ENCODE data around the gene BGLAP.

Gene BGLAP

DNA sequence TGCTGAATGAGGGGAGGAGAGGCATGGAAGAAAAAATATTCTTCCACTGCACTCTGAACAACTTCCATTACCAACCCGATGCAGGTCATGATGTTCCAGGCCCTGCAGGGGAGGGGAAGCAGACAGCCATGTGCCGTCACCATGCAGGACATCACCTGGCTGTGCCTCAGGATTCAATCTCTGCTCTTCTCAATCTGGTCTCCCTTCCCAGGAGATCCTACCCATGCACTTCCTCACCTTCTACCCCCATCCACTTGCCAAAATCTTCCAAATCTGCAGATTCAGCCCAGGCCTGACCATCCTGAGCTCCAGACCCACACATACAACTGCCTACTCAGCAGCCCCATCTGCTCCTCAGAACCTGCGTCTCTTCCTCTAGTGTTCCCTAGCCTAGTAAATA, 11.7 kb downstream of the BGLAP start:
- no peak for DNase-seq (ENCODE audit: low spot score)
- H3K4me3 ChIP-seq: no peak overlapping the region
- TF ChIP-seq, protein P1, sequence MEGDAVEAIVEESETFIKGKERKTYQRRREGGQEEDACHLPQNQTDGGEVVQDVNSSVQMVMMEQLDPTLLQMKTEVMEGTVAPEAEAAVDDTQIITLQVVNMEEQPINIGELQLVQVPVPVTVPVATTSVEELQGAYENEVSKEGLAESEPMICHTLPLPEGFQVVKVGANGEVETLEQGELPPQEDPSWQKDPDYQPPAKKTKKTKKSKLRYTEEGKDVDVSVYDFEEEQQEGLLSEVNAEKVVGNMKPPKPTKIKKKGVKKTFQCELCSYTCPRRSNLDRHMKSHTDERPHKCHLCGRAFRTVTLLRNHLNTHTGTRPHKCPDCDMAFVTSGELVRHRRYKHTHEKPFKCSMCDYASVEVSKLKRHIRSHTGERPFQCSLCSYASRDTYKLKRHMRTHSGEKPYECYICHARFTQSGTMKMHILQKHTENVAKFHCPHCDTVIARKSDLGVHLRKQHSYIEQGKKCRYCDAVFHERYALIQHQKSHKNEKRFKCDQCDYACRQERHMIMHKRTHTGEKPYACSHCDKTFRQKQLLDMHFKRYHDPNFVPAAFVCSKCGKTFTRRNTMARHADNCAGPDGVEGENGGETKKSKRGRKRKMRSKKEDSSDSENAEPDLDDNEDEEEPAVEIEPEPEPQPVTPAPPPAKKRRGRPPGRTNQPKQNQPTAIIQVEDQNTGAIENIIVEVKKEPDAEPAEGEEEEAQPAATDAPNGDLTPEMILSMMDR (IDR thresholded peaks at IDR 0.05): no peak
- H3K27ac ChIP-seq: no peak overlapping the region

DNA sequence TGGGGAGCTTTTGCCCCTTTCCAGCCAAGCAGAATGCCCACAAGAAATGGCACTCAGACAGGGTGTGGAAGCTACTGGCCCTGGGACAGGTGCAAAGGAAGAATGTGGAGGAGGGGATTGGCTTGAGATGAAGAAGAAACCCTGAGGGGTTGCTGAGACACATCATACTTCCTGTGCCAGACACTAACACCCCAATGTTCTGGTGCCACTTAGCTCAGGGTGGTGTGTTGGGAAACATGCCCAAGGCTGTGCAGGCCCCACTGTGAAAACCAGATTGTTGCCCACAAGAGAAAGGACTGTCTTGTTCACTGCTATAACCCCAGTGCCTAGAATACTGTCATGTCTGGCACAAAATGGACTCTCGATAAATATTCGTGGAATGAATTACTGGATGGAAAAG, 15.7 kb downstream of the BGLAP start:
- TF ChIP-seq, protein P1 (IDR thresholded peaks at IDR 0.05): no peak
- H3K4me3 ChIP-seq: no peak overlapping the region
- DNase-seq (ENCODE audit: low spot score): no peak
- H3K27ac ChIP-seq: no peak overlapping the region

DNA sequence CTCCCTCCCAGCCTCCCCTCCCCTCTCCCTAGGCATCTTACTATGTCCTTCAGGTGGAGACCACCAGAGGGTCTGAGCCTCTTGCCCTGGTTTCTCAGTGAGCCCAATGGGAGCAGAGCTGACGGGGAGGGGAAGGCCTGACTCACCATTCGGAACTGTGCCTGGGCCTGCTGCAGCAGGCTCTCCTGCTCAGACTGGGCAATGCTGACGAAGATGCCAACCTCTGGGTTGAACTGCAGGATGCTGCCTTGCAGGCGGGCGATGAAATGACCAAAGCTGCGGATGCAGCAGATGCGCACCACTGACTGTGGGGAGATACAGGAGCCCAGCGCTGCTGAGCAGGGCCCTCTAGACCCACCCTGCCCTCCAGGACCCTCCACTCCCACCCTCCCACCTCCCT, 16.9 kb downstream of the BGLAP start:
- no peak overlapping the region for H3K4me3 ChIP-seq
- H3K27ac ChIP-seq: no peak overlapping the region
- TF ChIP-seq, protein P1 (IDR thresholded peaks at IDR 0.05): no peak
- DNase-seq (ENCODE audit: low spot score): no peak

DNA sequence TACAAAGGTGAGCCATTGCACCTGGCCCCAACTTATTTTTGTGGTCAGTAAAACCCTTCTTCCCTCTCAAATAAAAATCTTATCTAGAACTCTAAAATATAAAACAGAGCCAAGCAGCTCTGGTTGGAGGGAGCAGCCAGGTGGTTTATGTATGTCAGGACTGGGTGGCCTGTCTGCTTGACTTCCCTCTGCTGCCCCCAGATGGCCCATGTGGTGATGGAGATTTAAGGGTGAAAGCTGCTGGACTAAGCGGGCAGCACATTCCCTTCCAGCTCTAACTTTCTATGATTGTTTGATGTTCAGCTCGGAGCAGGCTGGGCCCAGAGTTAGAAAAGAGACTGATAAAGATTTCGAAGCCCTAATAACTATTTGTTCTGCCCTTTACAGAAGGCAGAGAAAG, 17.8 kb downstream of the BGLAP start:
- no peak for DNase-seq (ENCODE audit: low spot score)
- H3K27ac ChIP-seq: no peak overlapping the region
- H3K4me3 ChIP-seq: no peak overlapping the region
- TF ChIP-seq, protein P1 (IDR thresholded peaks at IDR 0.05): no peak

DNA sequence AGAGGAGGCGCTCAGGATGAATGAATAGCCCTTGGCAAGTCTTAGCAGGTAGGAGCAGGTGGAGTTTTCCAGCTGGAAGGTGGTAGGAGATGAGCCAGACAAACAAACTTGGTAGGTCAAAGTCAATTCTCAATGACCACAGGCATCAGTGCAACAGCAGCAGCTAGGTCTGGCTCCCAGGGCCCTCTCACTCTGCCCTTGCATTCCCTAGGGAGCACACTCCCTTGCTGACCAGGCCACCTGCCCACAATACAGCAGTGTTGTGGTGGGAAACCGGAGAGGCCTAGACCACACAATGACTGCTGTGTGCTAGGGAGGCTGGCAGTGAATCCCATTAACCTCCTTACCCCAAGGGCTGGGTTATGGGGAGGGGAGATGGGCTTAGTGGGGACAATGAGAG, 18.9 kb downstream of the BGLAP start:
- no peak overlapping the region for H3K27ac ChIP-seq
- DNase-seq (ENCODE audit: low spot score): no peak
- TF ChIP-seq, protein P1 (IDR thresholded peaks at IDR 0.05): no peak

DNA sequence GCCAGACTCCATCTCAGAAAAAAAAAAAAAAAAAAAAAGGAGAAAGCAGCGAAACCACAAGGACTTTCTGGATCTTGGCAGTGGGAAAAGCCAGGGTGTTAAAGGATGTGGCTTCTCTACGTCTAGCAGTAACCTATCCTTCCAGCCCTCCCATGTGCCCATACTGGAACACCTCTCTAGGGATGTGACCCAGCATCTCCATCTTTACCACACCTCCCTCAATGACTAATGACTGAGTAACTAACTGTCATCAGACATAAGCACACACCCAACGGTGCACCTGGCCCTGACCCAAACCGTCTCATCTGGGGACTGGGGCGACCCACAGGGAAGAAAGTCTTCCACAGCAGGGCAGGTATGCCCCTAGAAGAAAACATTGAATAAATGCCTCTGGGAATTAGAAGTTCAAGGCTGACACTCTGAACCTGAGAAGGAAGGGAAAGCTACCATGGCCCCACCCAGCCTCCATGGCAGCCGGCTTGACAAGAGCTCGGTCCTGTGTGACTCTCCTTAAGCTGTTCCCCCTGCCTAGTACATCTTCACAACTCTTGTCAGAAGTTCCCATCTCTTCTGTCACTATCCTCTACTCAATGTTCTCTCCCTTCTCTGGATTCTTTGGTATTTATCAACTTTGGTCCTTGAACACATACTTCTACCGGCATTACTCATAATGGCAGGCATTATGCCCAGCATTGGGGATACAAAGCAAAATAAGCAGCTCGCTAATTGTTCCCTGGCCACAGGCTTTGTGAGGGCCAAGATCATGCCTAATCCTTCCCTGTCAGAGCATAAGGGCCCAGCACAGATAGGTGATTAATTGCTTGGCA, 20.7 kb downstream of the BGLAP start:
- TF ChIP-seq, protein P1 (IDR thresholded peaks at IDR 0.05): no peak
- Histone ChIP-seq H3K4me3 (no peak overlapping the region), H3K27ac (no peak overlapping the region)
- DNase-seq (ENCODE audit: low spot score): no peak

More for the DNA sequence above, 18.9 kb downstream of the BGLAP start:
- H3K4me3 ChIP-seq: no peak overlapping the region

DNA sequence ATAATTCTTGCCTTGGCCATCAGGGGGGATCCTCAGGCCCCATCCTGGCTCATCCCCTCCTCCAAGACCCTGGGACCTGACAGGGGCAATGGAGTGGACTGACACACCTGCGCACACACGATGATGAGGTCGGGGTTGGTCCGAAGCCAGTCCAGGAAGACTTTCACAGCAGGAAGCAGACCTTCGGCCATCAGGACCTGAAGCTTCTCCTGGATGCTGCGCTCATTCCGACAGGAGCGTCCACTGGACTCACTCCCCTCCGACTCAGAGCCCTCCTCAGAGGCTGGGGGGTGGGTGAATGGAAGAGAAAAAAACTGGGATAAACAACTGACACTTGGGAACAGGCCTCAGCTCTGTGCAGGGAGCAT, 21.3 kb downstream of the BGLAP start:
- TF ChIP-seq, protein P1 (IDR thresholded peaks at IDR 0.05): no peak
- Histone ChIP-seq H3K27ac (no peak overlapping the region), H3K4me3 (no peak overlapping the region)
- no peak for DNase-seq (ENCODE audit: low spot score)
